GM12878 (cell line): ENCODE measurements around the gene CCDC85B. TPM values are rescaled to one million over a fixed set of nuclear protein-coding genes. Genes with fewer than 3 reads are reported as not detected.

Source experiments
- BACH1 ChIP-seq: fragments of 450-650 bp; IDR thresholded peaks from 2 replicates; pipeline ENCODE4 v1.6.1; 2017; ENCODE audit warnings: mild to moderate bottlenecking, borderline replicate concordance
- BHLHE40 ChIP-seq, 2 experiments: fragments of 450-650 bp in 1 of 2; IDR thresholded peaks; 2 replicates each; pipeline ENCODE4 v1.6.1; 2011 to 2017; ENCODE audit warnings: low read depth in 2 of 2, borderline replicate concordance in 1 of 2, improper control_type of control experiment in 1 of 2, low read length in 1 of 2, mild to moderate bottlenecking in 1 of 2
- BRCA1 ChIP-seq: IDR thresholded peaks from 2 replicates; pipeline ENCODE4 v1.6.1; 2011; ENCODE audit warnings: low read depth, low read length, improper control_type of control experiment
- CBFB ChIP-seq: IDR thresholded peaks from 2 replicates; pipeline ENCODE4 v1.6.1; 2016; ENCODE audit warnings: antibody characterized with exemption, low read depth
- CHD4 ChIP-seq: fragments of 200-600 bp; sonication (generic); IDR thresholded peaks from 2 replicates; pipeline ENCODE4 v1.6.1; 2016; ENCODE audit warnings: mild to moderate bottlenecking
- DPF2 ChIP-seq: fragments of 450-650 bp; IDR thresholded peaks from 2 replicates; pipeline ENCODE4 v1.6.1; 2017; ENCODE audit warnings: mild to moderate bottlenecking
- EZH2 ChIP-seq: IDR thresholded peaks from 2 replicates; pipeline ENCODE4 v1.6.1; 2012; ENCODE audit warnings: low read depth, mild to moderate bottlenecking, control low read depth, inconsistent platforms, low read length, borderline replicate concordance; ENCODE audit not compliant: control insufficient read depth
- FOXK2 ChIP-seq: fragments of 450-650 bp; IDR thresholded peaks from 2 replicates; pipeline ENCODE4 v1.6.1; 2017; ENCODE audit warnings: mild to moderate bottlenecking, moderate library complexity
- IKZF1 ChIP-seq: fragments of 450-650 bp; conservative IDR thresholded peaks from 2 replicates; pipeline ENCODE4 v1.6.1; 2017; ENCODE audit warnings: antibody characterized with exemption, mild to moderate bottlenecking
- IRF4 ChIP-seq: IDR thresholded peaks from 2 replicates; pipeline ENCODE4 v1.6.1; 2011; ENCODE audit warnings: low read depth, low read length
- KAT2A ChIP-seq: conservative IDR thresholded peaks from 2 replicates; pipeline ENCODE4 v1.6.1; 2011; ENCODE audit warnings: low read depth, low read length; ENCODE audit not compliant: control insufficient read depth
- KDM1A ChIP-seq: fragments of 200-600 bp; sonication (generic); IDR thresholded peaks from 2 replicates; pipeline ENCODE4 v1.6.1; 2016; ENCODE audit warnings: borderline replicate concordance
- NFXL1 ChIP-seq: fragments of 450-650 bp; IDR thresholded peaks from 2 replicates; pipeline ENCODE4 v1.6.1; 2017; ENCODE audit warnings: antibody characterized with exemption, mild to moderate bottlenecking, borderline replicate concordance
- NR2C1 ChIP-seq: fragments of 450-650 bp; IDR thresholded peaks from 2 replicates; pipeline ENCODE4 v1.6.1; 2017; ENCODE audit warnings: antibody characterized with exemption, mild to moderate bottlenecking, moderate library complexity
- SPI1 ChIP-seq: IDR thresholded peaks from 2 replicates; pipeline ENCODE4 v1.6.1; 2011; ENCODE audit warnings: low read depth, mild to moderate bottlenecking, low read length, moderate library complexity, borderline replicate concordance; ENCODE audit not compliant: insufficient read depth
- SREBF2 ChIP-seq: IDR thresholded peaks from 2 replicates; pipeline ENCODE4 v1.6.1; 2012; ENCODE audit warnings: mild to moderate bottlenecking, low read length
- TCF12 ChIP-seq: IDR thresholded peaks from 2 replicates; pipeline ENCODE4 v1.6.1; 2011; ENCODE audit warnings: low read depth, mild to moderate bottlenecking, low read length
- TCF3 ChIP-seq: IDR thresholded peaks from 2 replicates; pipeline ENCODE4 v1.6.1; 2012; ENCODE audit warnings: low read depth, mild to moderate bottlenecking, low read length, borderline replicate concordance; ENCODE audit not compliant: insufficient read depth
- TCF7 ChIP-seq: IDR thresholded peaks from 2 replicates; pipeline ENCODE4 v1.6.1; 2014; ENCODE audit warnings: antibody characterized with exemption, borderline replicate concordance
- ZBED1 ChIP-seq: IDR thresholded peaks from 2 replicates; pipeline ENCODE4 v1.6.1; 2016; ENCODE audit warnings: borderline replicate concordance
- ZNF207 ChIP-seq: fragments of 450-650 bp; IDR thresholded peaks from 2 replicates; pipeline ENCODE4 v1.6.1; 2014; ENCODE audit warnings: antibody characterized with exemption, mild to moderate bottlenecking, borderline replicate concordance
- polyA plus RNA-seq, 11 experiments: library from polyadenylated mRNA; depleted of rRNA in 4 of 11; unstranded in 6 of 11; stranded (reverse) in 5 of 11; fragments of >200 nt; fragmentation: Nextera tagmentation in 4 of 11; fragmentation: Illumina TruSeq in 1 of 11; extraction: Ambion mirVana in 4 of 11; extraction: Trizol in 1 of 11; gene quantifications; 1 replicate in 1 of 11; 2 replicates in 10 of 11; pipeline versions ENCODE4 v1.2.1 to v1.2.3, GENCODE V29; 2011 to 2016; ENCODE audit warnings: inconsistent platforms in 2 of 11, missing spikeins in 2 of 11, low read depth in 1 of 11
- total RNA-seq, 4 experiments: library from RNA; depleted of rRNA in 3 of 4; stranded (reverse); fragments of >200 nt in 3 of 4; fragmentation: Illumina TruSeq in 1 of 4; extraction: Trizol in 1 of 4; gene quantifications; 2 replicates each; pipeline versions ENCODE4 v1.2.1 to v1.2.3, GENCODE V29; 2013 to 2021
- TF ChIP-seq, protein P1 (sequence below): fragments of 150-350 bp; IDR thresholded peaks from 2 replicates; pipeline ENCODE4 v1.6.1; 2016; ENCODE audit warnings: low read depth, low read length
- TF ChIP-seq, protein P2 (sequence below): IDR thresholded peaks from 2 replicates; pipeline ENCODE4 v1.6.1; 2012; ENCODE audit warnings: mild to moderate bottlenecking, low read depth, low read length
- TF ChIP-seq, protein P3 (sequence below): fragments of 450-650 bp; IDR thresholded peaks from 2 replicates; pipeline ENCODE4 v1.6.1; 2017; ENCODE audit warnings: low read depth, mild to moderate bottlenecking, moderate library complexity

CCDC85B gene
- total and polyA plus RNA-seq, 10 of the 15 experiments (the other 5 are each of a cell fraction or from before 2014, with no cell fraction given): 0.32 to 114 (median 49.5) TPM

DNA sequence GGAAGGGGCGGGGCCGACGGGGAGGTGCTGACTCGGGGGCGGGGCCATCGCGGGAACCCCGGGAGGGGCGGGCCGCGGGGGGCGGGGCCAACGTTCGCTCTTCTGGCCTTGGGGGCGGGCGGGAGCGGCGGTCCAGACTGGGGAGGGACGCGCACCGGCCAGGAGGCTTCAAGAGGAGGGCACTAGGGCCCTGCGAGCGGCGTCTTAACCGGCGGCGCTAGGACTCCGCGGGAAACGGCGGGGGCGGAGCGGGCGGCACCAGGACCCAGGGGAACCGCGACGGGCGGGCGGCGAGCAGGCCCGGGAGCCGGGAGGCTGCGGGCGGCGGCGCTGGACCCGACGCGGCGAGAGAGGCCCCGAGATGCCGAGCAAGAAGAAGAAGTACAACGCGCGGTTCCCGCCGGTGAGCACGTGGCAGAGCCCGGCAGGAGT lies 28.7 kb downstream of the CCDC85B start, which contains the start of gene DRAP1 (continued):
- TF ChIP-seq, protein P1, sequence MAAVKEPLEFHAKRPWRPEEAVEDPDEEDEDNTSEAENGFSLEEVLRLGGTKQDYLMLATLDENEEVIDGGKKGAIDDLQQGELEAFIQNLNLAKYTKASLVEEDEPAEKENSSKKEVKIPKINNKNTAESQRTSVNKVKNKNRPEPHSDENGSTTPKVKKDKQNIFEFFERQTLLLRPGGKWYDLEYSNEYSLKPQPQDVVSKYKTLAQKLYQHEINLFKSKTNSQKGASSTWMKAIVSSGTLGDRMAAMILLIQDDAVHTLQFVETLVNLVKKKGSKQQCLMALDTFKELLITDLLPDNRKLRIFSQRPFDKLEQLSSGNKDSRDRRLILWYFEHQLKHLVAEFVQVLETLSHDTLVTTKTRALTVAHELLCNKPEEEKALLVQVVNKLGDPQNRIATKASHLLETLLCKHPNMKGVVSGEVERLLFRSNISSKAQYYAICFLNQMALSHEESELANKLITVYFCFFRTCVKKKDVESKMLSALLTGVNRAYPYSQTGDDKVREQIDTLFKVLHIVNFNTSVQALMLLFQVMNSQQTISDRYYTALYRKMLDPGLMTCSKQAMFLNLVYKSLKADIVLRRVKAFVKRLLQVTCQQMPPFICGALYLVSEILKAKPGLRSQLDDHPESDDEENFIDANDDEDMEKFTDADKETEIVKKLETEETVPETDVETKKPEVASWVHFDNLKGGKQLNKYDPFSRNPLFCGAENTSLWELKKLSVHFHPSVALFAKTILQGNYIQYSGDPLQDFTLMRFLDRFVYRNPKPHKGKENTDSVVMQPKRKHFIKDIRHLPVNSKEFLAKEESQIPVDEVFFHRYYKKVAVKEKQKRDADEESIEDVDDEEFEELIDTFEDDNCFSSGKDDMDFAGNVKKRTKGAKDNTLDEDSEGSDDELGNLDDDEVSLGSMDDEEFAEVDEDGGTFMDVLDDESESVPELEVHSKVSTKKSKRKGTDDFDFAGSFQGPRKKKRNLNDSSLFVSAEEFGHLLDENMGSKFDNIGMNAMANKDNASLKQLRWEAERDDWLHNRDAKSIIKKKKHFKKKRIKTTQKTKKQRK: peak; percentile 64; the same call in 1 of the 2 replicates
- peak; percentile 93 for TF ChIP-seq NFXL1
- no peak for TF ChIP-seq TCF7
- TF ChIP-seq IKZF1: peak; percentile 96
- no peak for TF ChIP-seq KDM1A
- TF ChIP-seq CBFB: peak; percentile 76
- TF ChIP-seq BHLHE40 (IDR thresholded peaks at IDR 0.05; ENCODE audit: borderline replicate concordance in 1 of 2, low read depth in 2 of 2, low read length in 1 of 2): peak; percentile 74 to 87
- TF ChIP-seq, protein P2, sequence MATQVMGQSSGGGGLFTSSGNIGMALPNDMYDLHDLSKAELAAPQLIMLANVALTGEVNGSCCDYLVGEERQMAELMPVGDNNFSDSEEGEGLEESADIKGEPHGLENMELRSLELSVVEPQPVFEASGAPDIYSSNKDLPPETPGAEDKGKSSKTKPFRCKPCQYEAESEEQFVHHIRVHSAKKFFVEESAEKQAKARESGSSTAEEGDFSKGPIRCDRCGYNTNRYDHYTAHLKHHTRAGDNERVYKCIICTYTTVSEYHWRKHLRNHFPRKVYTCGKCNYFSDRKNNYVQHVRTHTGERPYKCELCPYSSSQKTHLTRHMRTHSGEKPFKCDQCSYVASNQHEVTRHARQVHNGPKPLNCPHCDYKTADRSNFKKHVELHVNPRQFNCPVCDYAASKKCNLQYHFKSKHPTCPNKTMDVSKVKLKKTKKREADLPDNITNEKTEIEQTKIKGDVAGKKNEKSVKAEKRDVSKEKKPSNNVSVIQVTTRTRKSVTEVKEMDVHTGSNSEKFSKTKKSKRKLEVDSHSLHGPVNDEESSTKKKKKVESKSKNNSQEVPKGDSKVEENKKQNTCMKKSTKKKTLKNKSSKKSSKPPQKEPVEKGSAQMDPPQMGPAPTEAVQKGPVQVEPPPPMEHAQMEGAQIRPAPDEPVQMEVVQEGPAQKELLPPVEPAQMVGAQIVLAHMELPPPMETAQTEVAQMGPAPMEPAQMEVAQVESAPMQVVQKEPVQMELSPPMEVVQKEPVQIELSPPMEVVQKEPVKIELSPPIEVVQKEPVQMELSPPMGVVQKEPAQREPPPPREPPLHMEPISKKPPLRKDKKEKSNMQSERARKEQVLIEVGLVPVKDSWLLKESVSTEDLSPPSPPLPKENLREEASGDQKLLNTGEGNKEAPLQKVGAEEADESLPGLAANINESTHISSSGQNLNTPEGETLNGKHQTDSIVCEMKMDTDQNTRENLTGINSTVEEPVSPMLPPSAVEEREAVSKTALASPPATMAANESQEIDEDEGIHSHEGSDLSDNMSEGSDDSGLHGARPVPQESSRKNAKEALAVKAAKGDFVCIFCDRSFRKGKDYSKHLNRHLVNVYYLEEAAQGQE: 0 out of 2 replicates have a peak, but pooled peaks have one; percentile 36
- no peak for TF ChIP-seq KAT2A
- peak; percentile 90 for TF ChIP-seq BACH1
- TF ChIP-seq TCF12: peak; percentile 78; the same call in 1 of the 2 replicates
- TF ChIP-seq ZBED1: no peak
- TF ChIP-seq FOXK2: no peak
- TF ChIP-seq DPF2: peak; percentile 91
- TF ChIP-seq NR2C1: peak; percentile 77
- TF ChIP-seq SPI1: no peak
- TF ChIP-seq ZNF207: peak; percentile 97
- TF ChIP-seq SREBF2: no peak
- TF ChIP-seq BRCA1: no peak
- no peak for TF ChIP-seq EZH2
- TF ChIP-seq, protein P3, sequence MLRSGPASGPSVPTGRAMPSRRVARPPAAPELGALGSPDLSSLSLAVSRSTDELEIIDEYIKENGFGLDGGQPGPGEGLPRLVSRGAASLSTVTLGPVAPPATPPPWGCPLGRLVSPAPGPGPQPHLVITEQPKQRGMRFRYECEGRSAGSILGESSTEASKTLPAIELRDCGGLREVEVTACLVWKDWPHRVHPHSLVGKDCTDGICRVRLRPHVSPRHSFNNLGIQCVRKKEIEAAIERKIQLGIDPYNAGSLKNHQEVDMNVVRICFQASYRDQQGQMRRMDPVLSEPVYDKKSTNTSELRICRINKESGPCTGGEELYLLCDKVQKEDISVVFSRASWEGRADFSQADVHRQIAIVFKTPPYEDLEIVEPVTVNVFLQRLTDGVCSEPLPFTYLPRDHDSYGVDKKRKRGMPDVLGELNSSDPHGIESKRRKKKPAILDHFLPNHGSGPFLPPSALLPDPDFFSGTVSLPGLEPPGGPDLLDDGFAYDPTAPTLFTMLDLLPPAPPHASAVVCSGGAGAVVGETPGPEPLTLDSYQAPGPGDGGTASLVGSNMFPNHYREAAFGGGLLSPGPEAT: peak; percentile 100
- TF ChIP-seq IRF4: no peak
- no peak for TF ChIP-seq CHD4
- TF ChIP-seq TCF3: peak; percentile 74; the same call in 1 of the 2 replicates
- TF ChIP-seq, all 136 proteins: peak for 69
